Activated T-helper 1 cell treated with anti-CD3 and anti-CD28 coated beads, Interleukin-2, amount 50 U/mL, for 16 hours (primary cell): ENCODE measurements around the gene IL13.

Source experiments
- DNase-seq, 2 donors: peaks; one replicate each; pipeline ENCODE4 v3.0.0-alpha.2; 2020; ENCODE audit warnings: low read depth in 1 of 2, low spot score in 1 of 2

Gene IL13

DNA sequence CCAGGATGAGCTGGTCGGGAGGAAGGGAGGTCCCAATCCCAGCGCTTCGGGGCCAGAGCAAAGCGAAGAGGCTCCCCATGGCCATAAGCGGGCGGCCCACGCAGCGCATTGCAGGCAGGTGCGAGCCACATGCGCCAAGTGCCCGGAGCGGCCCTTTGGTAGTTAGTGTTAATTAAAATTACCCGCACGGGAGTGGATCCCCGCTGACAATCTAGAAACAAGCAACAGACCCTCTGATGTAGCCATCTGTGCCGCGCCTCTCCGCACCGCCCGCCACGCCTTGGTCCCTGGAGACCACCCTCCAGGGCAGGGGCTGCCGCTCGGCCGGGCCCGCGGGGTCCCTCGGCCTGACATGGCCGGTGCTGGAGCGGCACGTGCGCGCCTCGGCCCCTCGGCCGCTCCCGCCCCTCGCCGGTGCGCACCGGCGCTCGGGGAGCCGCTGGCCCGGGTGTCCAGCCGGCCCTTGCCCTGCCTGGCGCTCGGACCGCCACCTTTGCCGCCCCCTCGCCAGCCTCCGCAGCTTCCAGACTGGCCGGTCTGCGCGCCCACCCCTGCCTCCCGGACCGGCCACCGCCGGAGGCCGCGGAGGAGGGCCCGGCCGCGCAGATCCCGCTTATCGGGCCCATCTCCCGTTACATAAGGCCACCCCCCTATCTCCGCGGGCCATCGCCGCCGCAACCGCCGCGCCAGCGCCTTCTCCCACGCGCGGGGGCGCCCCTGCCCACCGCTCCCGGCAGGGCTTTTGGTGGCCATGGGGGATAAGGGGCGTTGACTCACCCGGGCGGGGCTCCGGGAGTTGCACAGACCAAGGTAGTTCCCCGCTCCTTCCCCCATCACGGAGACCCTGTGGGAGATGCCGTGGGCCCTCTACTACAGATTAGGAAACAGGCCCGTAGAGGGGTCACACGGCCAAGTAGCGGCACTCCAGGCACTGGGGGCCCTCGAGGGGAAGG is 1.9 kb upstream of the IL13 start:
- DNase-seq = no peak

DNA sequence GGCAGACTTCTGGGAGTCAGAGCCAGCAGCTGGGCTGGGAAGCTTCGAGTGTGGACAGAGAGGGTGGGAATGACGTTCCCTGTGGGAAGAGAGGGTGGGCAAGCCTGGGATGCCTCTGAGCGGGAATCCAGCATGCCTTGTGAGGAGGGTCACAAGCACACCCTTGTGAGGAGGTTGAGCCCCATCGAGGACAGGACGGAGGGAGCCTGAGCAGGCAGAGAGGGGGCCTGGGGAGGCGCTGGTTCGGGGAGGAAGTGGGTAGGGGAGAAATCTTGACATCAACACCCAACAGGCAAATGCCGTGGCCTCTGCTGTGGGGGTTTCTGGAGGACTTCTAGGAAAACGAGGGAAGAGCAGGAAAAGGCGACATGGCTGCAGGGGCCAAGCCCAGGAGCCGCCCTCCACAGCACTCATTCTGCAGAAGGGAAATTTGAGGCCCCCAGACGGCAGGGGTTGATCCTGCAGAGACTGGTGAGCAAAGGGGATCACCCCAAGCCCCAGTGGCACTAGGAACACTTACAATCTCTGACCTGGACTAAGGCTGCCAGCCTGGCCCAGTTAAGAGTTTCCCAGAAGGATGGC is 1.1 kb upstream of the IL13 start:
- no peak for DNase-seq

DNA sequence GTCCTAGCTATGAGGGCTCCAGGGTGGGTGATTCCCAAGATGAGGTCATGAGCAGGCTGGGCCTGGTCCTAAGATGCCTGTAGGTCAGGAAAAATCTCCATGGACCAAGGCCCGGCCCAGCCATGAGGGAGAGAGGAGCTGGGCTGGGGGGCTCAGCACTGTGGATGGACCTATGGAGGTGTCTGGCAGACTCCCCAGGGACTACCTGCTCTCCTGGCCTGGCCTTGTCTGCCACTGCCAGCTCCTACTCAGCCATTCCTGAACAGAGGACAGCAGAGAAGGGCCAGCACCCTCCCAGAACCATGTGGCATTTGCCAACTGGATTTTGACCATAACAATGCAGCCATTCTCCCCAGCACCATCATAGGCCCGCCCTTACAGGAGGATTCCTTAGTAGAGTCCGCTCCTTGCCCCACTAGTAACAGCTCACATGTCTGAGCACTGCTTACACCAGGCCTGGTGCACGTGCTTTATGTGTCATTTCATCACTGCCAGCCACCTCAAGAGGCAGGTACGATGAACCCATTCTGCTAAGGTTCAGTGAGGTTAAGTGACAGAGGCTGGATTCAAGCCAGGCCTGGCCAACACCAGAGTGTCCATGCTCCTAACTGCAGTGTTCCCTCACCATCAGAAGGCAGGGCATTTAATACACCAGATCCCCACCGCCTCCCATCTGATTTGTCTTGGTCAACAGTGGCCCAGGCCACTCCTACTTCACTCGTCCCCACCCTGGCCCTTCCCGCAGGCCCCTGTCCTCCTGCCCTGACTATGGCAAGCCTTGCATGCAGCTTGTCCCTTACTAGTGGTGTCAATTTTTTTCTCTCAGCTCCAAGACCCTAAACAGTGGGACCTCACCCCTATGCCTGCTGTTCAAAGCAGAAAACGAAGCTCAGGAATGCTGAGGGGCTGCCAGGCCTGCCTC is 669 bp downstream of the IL13 start:
- no peak for DNase-seq

DNA sequence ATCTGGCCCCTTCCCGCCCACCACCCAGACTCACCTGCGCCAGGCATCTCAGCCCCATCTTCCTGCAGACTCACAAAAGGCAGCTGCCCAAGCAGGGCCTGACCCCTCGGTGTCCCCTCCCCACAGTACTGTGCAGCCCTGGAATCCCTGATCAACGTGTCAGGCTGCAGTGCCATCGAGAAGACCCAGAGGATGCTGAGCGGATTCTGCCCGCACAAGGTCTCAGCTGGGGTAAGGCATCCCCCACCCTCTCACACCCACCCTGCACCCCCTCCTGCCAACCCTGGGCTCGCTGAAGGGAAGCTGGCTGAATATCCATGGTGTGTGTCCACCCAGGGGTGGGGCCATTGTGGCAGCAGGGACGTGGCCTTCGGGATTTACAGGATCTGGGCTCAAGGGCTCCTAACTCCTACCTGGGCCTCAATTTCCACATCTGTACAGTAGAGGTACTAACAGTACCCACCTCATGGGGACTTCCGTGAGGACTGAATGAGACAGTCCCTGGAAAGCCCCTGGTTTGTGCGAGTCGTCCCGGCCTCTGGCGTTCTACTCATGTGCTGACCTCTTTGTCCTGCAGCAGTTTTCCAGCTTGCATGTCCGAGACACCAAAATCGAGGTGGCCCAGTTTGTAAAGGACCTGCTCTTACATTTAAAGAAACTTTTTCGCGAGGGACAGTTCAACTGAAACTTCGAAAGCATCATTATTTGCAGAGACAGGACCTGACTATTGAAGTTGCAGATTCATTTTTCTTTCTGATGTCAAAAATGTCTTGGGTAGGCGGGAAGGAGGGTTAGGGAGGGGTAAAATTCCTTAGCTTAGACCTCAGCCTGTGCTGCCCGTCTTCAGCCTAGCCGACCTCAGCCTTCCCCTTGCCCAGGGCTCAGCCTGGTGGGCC is 1.9 kb downstream of the IL13 start:
- no peak for DNase-seq

DNA sequence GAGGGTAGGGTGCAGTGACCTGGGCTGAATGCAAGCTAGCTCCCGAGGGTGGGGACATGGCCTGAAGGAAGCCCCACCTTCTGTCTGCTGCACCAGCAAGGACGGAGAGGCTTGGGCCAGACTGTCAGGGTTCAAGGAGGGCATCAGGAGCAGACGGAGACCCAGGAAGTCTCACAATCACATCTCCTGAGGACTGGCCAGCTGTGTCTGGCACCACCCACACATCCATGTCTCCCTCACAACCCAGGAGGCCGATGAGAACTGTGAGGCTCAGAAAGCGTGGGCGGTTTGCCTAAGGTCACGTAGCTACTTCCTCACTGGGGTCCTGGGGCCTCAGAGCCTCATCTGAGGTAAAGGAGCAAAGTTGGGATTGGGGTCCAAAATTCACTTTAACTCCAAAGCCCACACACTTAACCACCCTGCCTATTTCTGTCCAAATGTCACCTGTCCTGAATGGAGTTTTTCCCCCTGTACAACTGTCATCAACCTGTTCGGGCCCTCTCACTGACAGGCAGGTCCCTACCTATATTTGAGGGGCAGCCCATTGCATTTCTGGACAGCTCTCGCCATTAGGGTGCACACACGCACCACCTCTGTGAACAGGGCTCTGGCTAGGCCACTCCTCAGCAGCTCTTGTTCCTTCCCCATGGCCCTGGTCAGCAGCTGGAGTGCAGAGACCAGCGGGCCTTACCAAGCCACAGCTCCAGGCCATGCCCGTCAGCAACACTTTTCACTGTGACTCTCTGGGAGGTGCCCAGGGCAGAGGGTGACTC is 3.4 kb downstream of the IL13 start:
- no peak for DNase-seq

DNA sequence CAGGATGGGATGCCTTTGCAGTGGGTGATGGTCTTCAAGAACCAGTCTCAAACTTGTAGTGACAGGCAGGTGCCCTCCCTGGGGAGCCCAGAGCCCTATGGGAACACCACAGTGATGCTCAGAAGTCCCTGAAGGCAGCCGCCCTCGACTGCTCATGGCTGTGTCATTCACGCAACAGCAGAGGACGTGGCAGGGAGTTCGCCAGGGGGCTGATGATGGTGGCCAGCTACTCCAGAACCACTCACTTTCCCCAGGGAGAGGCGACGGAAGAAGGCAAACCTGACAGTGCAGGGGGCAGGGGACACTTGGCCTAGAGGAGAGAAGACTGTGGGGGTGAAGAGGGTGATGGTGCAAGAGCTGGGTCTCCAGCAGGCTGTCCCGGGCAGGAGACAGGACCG is 4.0 kb downstream of the IL13 start:
- no peak for DNase-seq

DNA sequence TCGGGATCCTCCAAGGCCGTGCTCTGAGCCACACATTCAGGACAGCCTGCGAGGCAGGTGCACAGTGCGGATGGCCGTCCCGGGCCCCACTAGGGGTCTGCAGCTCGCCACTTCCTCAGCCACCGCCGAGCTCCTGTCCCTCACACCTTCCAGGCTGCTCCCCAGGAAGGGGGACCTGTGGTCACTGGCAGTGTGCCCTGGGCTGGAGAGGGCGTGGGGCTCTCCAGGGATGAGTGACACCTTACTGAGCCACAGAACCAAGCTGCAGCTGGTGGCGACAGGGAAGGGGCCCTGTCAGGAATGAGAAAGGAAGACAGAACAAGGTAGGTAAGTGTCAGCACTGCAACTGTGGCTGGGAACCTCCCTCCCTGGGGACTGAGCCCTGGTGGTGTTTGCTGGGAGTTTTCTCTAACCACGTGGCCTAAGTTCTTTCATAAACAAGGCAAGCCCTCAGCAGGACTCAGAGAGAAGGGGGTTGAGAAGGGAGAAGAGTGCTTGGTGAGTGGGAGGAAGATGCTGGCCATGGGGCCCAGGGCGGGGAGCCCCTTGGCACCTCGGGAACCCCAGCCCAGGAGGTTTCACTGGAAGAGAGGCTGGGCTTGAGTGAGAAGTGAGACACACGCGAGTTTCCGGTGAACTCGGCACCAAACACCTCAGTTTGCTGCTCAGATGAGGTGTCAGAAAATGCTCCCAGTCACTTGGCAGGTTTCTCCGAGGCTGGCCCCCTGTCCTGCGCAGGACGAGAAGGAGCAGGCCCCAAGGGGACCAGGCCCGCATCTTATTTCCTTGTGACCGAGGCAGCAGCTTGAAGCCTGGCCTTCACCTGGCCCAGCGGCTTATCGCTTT is 5.2 kb downstream of the IL13 start:
- no peak for DNase-seq

DNA sequence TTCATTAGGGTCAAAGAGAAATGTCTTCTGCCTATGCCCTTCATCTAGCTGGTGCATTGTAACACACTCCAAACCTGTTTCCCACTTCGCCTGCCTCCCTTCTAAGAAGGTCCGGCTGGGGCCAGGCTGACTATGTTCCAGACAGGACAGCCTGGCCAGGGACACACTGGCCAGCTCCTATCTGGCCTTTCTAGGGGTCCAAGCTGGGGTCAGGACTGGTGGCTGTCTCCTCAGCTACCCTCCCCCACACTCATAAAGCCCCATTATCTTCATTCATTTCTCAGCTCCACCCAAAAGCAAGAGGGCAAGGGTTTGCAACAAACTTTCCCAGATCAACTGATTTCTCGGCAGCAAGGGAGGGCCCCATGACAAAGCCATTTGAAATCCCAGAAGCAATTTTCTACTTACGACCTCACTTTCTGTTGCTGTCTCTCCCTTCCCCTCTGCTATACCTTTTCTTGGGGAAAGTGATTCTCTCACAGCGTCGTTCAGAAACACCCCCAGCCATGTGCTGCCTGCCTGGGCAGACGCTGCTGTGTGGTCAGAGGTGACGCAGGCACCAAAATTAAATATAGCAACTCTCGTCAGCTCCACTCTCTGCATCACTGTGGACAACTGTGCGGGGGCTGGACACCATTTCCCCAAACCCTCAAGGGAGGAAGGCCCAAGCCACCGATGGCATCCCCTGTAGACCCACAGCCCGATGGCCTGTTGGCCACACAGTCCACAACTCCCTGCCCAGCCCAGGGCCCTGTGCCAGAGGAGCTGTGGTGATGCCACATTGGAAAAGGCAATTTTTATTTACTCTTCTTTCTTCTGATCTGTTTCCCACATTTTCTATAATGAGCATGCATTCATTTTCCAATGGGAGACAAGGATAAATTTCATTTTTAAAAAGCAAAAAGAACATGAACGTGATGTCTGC is 6.1 kb downstream of the IL13 start:
- no peak for DNase-seq

DNA sequence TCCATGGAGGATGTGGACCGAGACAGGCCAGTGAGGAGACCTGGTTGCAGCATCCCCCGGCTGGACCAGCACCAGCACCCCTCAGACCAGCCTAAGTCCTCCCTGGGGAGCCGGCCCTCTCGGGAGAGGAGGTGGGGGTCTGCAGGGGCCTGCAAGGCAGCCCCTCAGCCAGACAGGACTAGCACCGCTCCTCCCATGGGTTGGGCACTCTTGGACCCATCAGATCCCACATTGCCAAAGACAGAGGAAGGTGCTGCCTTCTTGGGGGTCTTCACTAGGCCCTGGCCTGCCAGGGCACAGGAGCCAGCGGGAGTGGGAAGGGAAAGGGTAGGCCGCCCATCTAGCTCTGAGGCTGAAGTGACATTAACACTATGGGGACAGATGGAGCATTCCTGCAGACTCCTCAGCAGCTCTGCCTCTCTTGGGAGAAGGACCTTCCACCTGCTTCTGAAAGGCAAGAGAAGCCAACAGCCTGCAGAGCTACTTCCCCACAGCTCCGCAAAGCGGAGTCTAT is 6.8 kb downstream of the IL13 start:
- DNase-seq = no peak

DNA sequence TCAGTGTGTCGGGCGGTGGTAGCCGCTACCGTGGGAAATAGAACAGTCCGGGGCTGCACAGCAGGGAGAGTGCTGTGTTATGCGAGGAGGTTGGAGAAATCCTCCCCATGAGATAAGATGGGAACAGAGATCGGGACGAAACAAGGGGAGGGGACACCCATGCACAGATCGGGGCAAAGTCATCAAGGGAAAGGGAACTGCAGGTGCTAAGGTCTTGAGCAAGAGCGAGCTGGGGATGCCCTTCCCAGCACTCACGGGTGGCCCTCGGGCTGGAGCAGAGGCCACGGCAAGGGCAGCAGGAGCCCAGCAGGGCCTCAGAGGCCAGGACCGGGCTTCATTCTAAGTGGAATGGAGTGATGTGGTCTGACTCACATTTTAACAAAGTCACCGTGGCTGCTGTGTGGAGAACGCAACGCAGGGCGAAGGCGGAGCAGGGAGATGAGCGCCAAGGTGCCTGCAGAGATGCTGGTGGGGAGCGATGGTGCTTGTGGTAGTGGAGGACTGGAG is 7.7 kb downstream of the IL13 start:
- no peak for DNase-seq

DNA sequence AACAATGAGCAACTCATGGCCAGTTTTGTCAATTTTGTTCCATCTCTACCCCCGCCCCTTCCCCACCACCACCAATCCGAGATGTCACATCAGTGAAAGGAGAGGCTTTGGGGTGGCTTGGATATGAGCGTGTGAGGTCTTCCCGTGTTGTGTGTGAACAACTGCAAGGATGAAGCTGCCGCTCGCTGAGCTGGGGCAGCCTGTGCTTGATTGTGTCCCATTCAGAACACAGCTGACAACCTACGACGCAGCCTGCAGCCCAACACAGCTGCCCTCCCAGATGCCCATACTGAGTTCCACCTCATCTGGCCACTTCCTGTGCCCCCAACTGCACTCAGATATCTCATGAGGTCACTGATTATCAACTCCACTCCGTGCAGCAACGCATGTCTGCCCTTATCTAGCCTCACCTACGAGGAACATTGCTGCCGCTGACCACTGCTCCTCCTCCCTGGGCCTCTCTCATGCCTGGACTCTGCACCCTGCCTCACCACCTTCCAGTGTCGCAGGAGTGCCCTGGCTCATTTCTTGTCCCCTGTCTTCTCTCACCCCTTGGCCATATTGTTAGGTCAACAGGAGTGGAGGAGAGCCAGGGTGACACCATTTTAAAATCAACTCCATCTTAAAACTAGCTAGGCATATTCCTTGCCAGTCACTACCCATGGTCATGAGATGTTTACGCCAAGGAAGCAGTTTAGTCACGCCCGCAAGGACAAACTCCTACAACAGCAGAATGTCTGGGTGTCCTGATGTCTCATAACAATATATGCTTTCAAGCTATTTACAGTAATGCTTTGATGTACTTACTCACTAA is 8.5 kb downstream of the IL13 start:
- DNase-seq = no peak

DNA sequence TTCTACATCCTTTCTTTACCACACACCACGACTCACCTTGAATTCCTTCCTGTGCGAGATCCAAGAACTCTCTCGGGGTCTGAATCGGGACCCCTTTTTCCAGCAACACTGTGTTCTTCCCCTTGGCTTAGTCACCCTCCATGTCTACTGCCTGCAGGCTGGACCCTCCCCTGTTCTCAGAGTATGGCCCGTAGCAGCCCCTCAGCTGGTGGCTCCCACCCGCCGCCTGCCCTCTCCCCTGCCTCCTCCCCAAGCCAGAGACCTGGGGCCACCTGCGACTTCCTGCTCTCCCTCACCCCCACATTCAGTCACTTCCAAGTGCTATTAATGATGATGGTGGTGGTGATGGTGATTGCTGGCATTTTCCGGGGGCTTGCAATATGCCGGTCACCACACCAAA is 9.3 kb downstream of the IL13 start:
- DNase-seq = no peak

DNA sequence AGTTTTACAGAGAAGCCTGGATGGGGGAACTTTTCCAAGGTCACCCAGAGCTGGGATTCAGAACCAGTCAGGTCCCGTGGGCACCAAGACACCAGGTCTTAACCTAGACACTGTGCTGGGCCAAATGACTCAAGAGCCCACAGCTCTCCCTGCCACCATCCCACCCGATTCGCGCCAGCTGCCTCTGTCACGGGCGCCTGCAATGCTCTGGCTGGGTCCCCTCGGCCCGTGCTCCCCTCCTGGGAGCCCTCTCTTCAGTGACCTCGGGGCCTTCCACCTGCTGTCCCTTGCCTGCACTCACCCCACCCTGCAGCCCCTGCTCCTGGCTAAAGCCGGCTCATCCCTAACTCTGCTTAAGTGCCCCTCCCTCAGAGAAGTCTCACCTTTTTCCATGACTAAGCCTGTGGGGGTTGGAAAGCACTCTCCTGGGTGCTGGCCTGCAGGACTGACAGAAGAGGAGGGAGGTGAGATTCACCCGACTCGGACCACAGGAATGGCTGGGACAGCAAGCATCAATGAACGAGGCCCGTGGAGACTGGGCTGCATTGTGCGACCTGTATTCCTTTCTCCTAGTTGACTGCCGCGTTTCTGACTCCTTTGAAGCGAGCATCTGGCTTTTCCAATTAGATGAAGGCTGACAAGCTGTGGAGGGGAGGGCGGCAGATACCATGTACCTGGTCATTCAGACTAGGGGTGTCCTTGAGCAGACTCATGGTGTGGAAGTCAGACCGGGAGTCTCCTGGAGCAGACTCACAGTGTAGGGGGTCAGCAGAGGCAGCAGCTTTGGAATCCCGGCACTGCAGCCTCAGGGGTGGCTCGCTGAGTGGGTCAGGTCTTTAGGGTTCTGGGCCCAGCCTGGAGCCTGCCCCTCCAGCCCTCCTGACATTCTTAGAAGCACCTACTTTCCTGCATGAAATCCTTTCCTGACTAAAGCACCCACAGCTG is 10.1 kb downstream of the IL13 start:
- DNase-seq = no peak

DNA sequence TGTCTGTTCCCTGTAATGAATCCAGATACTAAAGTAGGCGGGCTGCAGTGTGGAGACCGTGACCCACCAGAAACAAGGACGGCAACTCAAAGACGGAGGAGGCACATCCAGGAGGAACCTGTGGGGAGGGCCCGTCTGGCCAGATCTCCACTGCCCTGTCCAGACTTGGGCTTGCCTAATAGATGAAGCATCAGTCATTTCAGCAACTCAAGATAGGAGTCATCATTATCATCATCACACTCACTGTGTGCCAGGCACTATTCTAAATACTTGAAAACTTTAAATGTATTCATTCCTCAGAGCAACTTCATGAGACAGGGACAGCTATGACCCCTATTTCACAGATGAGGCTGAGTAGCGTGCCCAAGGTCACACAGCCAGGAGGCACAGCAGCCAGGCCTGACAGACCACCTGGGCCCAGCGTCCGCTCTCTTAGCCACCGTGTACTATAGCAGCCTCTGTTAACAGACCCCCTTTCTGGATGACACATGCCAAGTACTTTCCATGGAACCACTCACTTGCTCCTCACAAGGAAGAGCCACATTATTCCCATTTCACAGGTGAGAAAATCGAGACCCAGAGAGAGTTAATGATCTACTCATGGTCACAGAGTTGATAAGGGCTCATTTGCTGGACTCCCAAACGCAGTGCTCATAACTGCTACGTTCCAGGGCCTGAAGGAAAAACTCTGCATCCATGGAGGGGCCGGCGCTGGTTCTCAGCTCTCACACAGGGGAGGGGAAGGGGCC is 10.9 kb downstream of the IL13 start:
- no peak for DNase-seq

DNA sequence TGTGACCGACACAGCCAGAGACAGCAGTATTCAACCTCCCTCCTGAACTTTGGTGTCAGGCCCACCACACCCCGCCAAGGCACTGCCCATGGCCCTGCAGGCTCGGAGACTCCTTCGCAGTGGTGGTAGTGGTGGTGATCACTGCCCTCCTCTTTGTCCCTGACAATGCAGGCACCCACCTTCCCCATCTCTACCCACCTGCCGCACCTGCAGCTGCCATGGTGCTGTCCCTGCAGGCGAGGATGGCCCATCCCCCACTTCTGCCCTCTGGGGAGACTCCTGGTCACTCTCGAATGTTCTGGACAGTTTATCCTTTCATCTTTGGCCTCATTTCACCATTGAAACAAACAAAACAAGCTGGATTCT is 11.5 kb downstream of the IL13 start:
- DNase-seq = no peak
